T-helper 2 cell treated with Interferon-gamma antibody and Interleukin-4, amounts not matched to agents 100 ng/mL and 5 ng/mL, for 36 hours (primary cell): ENCODE measurements around the gene DGKI. TPM values are rescaled to one million over a fixed set of nuclear protein-coding genes. Genes with fewer than 3 reads are reported as not detected.

Experiments
- intact Hi-C: fragments of 100-400 bp; cut with micrococcal nuclease; formaldehyde crosslinking; loops from one replicate; pipeline ENCODE4 v1.15.1; 2023
- total RNA-seq: library from RNA; stranded (reverse); gene quantifications from 2 replicates; pipeline ENCODE4 v1.2.3, GENCODE V29; 2022

DGKI gene
- total RNA-seq, 1 donor from 2014 or later, result 0.34 TPM

DNA sequence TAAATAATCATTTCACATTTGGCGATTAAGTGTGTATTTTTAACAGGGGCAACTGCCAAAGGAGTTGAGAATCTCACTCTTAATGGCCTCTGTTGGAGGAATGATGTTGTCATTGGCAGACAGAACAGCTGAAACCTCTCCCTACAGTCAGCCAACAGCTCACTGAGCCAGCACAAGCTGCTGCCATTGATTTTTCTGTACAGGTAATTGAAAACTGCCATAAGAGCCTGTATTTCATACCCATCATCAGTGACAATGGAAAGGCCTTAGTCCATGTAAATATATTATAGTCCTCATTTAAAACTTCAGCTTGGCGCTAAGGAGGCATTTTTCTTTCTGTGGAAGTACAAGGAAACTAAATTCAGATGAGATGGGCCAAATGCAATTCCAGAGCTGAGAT lies 475.2 kb downstream of the DGKI start:
- intact Hi-C loops, result no loop called here

DNA sequence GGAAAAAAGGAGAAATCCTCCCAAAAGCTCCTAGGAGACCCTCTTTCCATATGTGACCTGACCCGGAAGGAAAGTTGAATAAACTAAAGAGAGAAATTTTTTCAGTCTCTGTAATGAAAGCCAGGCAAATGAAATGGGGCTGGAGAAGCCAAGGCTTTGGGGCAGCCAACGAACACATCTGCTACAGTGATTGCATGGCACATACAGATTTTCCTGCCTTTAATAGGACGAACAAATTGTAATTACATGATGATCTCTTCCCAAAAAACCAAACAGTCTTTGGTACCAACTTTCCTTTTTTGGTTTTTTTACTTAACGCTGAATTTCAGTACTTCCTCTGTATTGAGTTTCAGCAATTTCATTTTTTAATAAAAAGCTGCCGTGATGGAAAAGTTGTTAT lies 479.8 kb downstream of the DGKI start:
- intact Hi-C loops, result no loop called here

DNA sequence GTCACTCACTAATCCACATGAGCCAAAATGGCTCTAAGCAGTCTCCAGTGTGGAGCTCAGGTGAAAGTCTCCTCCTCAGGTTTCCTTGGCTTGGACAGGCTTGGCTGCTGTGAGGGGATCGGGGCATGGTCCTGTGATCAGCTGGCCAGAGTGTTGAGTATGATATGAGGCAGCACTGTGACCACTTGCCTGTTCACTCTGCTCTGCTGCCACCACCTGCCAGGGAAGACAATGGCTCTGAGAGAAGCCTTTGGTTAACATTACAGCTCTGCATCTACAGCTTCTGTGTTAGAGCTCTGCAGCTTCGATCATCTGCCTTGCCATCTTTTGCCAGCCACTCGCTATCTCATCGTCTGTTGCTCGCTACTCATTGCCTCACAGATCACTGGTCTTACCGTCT lies 483.1 kb downstream of the DGKI start:
- intact Hi-C loops, result no loop called here

DNA sequence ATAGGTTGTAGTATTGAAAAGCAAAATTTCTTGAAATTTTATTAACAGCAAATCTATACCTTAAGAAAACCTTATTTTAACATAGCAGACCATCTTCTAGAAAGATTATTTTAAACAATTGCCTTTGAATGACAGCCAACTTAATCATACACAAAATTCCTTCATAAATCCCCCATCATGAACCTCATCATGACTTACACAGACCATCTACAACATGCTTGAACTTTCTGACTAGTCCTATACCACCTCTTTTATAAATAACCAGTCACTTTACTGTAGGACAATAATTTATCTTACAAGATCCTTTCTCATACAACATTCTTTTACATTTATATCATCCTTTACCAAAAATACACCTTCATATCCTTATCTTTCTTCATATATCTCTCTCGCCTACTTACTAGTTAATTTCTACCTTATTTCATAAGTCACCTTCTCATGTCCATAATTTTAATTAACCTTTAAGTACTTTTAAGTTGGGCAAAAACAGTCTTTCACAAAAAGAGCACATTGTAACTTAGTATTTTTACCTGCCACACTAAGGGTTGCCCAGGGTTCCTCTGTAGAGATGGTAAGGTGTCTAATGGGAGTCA lies 486.6 kb downstream of the DGKI start:
- intact Hi-C loops, result no loop called here

DNA sequence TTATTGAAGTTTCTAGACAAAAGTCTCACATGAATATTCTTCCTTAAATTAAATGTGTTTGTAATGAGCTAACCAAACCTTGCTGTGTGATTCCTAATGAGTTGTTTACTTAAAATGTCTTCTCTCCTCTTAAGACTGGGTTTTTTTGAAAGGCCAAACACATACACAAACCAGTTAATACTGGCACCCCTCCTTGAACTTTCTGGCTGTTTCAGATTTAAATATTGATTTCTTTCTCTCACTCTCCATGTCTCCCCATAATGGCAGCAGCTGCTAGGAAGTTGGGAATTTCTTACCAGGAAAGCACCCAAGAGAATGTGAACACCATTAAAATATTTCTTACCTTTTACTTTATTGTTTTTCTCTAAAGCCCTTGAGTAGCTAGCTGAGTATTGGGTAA lies 491.8 kb downstream of the DGKI start:
- intact Hi-C loops, result no loop called here

DNA sequence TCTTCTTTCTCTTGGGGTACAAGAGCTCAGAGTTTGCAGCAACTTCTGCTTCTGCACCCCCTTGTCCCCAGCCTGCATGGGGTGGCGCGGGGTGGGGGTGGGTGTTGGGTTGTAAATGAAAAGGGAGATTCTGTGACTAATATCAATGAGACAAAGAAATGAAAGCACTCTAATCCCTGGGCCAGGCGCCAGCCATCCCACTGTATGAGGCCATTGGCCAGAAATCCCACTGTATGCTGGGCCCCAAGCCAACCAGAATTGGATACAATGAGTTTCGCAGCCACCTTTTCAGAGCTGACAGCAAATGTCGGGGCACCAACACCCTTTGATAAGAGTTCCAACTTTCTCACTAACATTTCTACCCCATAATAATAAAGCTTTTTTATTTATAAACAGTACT lies 492.4 kb downstream of the DGKI start:
- intact Hi-C loops, result no loop called here

DNA sequence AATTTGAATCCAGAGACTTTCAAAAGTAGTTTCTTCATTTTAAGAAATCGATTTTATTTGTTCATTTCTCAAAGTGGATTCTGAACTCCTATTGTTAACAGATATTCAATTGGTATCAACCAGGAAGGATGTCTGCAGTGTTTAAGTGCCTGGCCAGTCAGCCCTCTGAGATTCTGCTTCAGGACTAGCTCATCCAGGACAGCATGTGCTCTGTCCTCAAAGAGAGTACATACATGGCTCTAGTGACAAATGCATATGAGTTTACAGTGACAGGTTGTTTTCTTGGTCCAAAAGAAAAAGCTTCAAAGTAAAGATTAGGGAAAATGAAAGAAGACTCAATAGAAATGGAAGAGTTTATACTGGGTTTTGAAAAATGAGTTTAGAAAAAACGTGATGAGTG lies 494.8 kb downstream of the DGKI start:
- intact Hi-C loops, result no loop called here

DNA sequence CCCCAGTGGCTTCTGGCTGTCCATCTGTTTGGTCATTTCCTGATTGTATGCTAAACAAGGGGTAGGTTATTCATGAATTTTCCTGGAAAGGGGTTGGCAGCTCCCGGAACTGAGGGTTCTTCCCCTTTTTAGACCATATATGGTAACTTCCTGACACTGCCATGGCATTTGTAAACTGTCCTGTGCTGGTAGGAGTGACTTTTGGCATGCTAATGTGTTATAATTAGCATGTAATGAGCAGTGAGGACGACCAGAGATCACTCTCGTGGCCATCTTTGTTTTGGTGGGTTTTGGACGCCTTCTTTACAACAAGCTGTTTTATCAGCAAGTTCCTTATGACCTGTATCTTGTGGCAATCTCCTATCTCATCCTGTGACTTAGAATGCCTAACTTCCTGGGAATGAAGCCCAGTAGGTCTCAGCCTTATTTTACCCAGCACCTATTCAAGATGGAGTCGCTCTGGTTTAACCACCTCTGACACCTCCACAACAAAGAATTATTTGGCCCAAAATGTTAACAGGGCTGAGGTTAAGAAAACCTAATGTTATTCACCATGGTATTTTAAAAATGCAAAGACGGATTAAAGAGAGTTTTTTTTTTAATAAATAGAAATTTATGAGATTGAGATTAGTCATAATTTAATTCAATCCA lies 500.9 kb downstream of the DGKI start:
- intact Hi-C loops, result no loop called here

DNA sequence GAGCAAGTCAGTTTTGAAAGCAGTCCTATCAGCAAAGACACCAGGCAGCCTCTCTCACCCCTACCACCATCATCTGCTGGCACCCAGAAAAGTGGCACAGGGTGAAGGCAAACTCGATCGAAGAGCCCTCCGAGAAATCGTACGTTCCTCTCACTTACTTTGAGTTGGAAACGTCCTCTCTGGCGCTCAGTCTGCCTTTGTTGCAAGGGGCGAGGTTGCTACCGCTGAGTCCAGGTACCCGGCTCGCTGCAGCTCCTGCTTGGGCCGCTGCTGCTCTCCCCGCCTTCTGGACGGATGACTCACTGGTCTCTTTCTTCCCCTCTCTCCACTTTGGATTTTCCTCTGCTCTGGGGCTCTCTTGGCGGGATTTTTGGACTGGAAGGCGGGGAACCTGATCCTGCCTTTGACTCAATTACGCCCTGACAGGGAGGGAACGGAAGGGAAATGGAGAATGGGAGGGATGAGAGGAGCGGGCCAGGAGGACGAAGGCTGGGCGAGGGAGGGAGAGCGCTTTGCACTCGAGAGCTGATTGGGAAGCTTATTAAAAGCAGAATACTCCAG lies 503.4 kb downstream of the DGKI start, which contains the start of gene PTN:
Gene PTN, minus strand, starts transcription at position 453 of the 561 bp plus-strand sequence. CDS start 88,760 bp downstream, outside the sequence.
- intact Hi-C loops, result no loop called here

DNA sequence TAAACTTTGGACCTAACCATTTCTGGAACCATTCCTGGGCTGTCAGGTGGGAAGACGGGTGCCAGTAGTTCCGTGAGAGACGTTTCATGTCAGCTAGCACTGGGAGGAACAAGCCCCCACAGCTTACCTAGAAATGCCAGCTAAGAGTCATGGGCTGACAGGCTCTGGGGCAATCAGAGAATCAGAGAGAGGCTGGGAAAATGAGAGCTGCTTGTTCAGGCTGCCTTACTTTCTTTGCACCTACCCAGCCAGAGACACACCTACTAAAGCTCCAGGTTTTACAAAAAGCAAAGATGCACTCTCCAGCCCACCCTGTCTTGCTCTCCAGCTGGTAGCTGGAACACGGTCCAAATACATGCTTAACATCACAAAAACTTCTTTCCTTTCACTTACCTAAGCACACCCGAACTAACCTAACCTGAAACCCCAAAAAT lies 503.9 kb downstream of the DGKI start:
- intact Hi-C loops, result no loop called here

DNA sequence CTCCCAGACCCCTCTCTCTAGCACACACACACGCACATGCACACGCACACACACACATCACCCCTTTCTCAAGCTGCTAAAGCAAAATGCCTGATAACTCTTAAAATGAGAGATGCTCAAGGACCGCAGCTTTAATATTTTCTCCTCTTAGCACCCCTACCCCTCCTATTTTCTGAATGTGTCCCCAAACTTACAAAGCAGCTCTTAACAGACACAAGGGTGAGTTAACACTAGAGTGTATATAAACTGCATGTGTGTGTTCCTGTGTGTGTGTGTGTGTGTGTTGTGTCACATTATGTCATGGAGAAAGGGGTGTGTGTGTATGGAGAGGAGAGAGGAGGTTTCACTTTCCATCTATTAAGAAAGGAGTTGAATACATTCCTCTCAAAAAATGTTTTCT lies 504.5 kb downstream of the DGKI start:
- intact Hi-C loops, result no loop called here

DNA sequence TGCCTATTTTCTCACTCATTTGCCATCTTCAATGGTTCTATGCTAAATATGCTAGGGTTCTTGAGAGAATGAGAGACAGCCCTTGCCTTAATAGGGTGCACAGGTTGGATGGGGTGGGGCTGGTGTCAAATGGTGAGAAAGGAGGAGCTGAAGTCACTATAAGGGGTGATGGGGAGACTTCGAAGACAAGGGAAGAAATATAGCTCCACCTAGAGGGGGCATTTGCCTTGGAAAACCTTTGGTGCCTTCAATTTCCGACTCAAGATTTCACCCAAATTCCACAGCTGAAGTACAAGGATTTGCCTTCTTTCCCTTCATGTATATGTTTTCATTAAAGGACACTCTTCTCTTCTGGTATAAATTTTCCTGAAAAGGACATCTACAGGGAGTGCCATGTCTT lies 508.9 kb downstream of the DGKI start:
- intact Hi-C loops, result no loop called here

DNA sequence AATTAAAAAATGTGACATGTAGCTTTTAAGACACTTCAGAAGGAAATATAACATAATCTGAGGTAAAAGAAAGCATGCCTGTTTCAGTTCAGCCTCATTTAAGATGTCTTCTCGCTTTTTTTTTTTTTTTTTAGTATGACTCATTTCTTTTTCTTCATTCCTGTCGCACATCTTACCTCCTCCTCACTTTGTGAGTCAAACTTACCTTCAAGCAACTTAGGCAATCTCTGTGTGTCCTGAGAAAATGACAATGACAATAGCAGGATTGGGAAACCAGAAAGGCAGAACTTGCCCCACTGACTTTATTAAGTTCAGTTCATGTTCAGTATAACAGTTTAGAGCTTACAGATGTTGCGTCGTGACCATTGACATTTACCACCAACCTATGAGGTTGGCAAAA lies 511.0 kb downstream of the DGKI start:
- intact Hi-C loops, result no loop called here

DNA sequence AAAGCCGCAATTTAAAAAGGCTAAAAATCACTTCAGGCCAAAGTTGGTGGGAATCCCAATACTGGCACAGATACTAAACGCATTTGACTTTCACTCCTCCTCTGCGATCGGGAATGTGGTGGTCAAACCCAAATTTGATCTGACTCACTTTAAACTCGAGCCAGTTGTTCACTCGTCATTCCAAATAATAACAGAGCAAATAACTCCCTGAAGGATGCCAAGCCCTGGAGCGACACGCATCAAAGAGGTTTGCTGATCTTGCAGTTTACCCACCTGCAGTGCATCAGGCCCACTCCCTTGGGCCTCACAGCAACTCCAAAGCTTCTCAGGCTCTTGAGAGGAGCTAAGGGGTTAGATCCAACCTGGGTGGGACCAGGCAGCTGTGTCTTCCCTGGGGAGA lies 515.4 kb downstream of the DGKI start:
- intact Hi-C loops, result no loop called here

Other genes with a start within 250 kb of the DGKI start
- gene CREB3L2, start 155.1 kb upstream of the DGKI start, total RNA-seq, result 47.0 and 47.7 TPM in 2 replicates
- gene AKR1D1, start 229.5 kb upstream of the DGKI start, total RNA-seq, result not detected in 2 replicates